Mammary epithelial cell (primary cell): ENCODE results near the gene KCNMA1.

Experiments used
- CTCF ChIP-seq, 2 donors: IDR thresholded peaks in 1 of 2; conservative IDR thresholded peaks in 1 of 2; 2 replicates each; pipeline ENCODE4 v1.5.1; 2011 to 2012; ENCODE audit warnings: inconsistent platforms in 2 of 2, low read length in 2 of 2, mild to moderate bottlenecking in 2 of 2, control low read depth in 1 of 2, low read depth in 1 of 2; ENCODE audit not compliant: insufficient read depth in 1 of 2; ENCODE audit errors: extremely low read depth in 1 of 2
- EZH2 ChIP-seq: IDR thresholded peaks from 2 replicates; pipeline ENCODE4 v1.6.1; 2012; ENCODE audit warnings: low read length, inconsistent platforms, borderline replicate concordance

GRCh38 chr10:77393821-77394501 lies 243.6 kb downstream of the KCNMA1 start:
- TF ChIP-seq CTCF (conservative IDR thresholded peaks at IDR 0.05 in 1 of 2, IDR thresholded peaks at IDR 0.05 in 1 of 2; ENCODE audit: extremely low read depth in 1 of 2, insufficient read depth in 1 of 2, low read depth in 1 of 2, low read length in 2 of 2), result no peak
- no peak for TF ChIP-seq EZH2
